MM.1S (cell line): Measurements from ENCODE around the gene LHPP.

Source experiments
- CTCF ChIP-seq: fragments of 300-600 bp; sonication (generic); IDR thresholded peaks from 2 replicates; pipeline ENCODE4 v1.5.1; 2016; ENCODE audit warnings: antibody characterized with exemption, low read length, mixed read lengths
- EZH2 ChIP-seq: fragments of 300-600 bp; sonication (generic); optimal IDR thresholded peaks from 2 replicates; pipeline ENCODE3; 2017; ENCODE audit warnings: low read depth, mild to moderate bottlenecking, antibody characterized with exemption, low read length, mixed read lengths

- no peak for TF ChIP-seq CTCF
- no peak for TF ChIP-seq EZH2
Observed at GRCh38 chr10:124608093-124608721, 146.6 kb downstream of the LHPP start.
